GM12878 (cell line): ENCODE data around the gene SCAMP1. TPM values are rescaled to one million over a fixed set of nuclear protein-coding genes. Genes with fewer than 3 reads are reported as not detected.

Source experiments
- ATAC-seq: fragments of 200-7000 bp; cut with Tn5 transposase; 3 replicates; pipeline ENCODE4 v1.9.1; 2020; ENCODE audit warnings: mild to moderate bottlenecking, moderate library complexity
- BruUV-seq: library from RNA; stranded (reverse); fragments of 400-500 nt; replicated peaks from 2 replicates; lab custom pipeline; 2021; lab: Mats Ljungman, UMichigan
- CTCF ChIA-PET: fragments of 300-600 bp; sonication (Branson Sonifier 250); formaldehyde crosslinking; extraction: SDS; loops from one replicate; lab custom pipeline; 2021; ENCODE audit warnings: inconsistent platforms; lab: Yijun Ruan, JAX
- POLR2A ChIA-PET: fragments of 350-600 bp; formaldehyde crosslinking; extraction: SDS; loops from one replicate; lab custom pipeline; 2021; ENCODE audit warnings: inconsistent platforms; lab: Charles Lee
- RAD21 ChIA-PET: fragments of 300-600 bp; sonication (Branson Sonifier 250); formaldehyde crosslinking; loops from one replicate; lab custom pipeline; 2023; ENCODE audit warnings: antibody characterized with exemption; ENCODE audit not compliant: unreplicated experiment; lab: Charles Lee
- SMC1A ChIA-PET: fragments of 300-600 bp; sonication (Branson Sonifier 250); formaldehyde crosslinking; loops from one replicate; lab custom pipeline; 2023; ENCODE audit not compliant: unreplicated experiment, uncharacterized antibody; lab: Charles Lee
- DNase-seq: peaks from one replicate; pipeline ENCODE4 v3.0.0-alpha.2; 2011; ENCODE audit warnings: low read depth, low spot score
- FAIRE-seq: peaks from 3 replicates; lab custom pipeline; 2011; peaks lifted over from hg19 to GRCh38; lab: Jason Lieb, UNC
- H2AFZ ChIP-seq: 2 replicates; pipeline ENCODE4 v1.6.0; 2011; ENCODE audit warnings: low read depth, low read length, control low read depth; ENCODE audit not compliant: control insufficient read depth
- H3K27ac ChIP-seq: 2 replicates; pipeline ENCODE4 v1.5.1; 2011; ENCODE audit warnings: control low read depth; ENCODE audit not compliant: control insufficient read depth, insufficient read depth
- H3K27me3 ChIP-seq, 2 experiments: replicated peaks in 1 of 2; 2 replicates each; pipeline versions ENCODE4 v1.6.0 to v1.6.1; 2011; ENCODE audit warnings: low read length in 1 of 2; ENCODE audit not compliant: control insufficient read depth in 2 of 2, insufficient read depth in 2 of 2
- H3K36me3 ChIP-seq, 2 experiments: 2 replicates each; pipeline ENCODE4 v1.5.1; 2011; ENCODE audit warnings: low read length in 1 of 2; ENCODE audit not compliant: control insufficient read depth in 2 of 2, insufficient read depth in 2 of 2
- H3K4me1 ChIP-seq: 2 replicates; pipeline ENCODE4 v1.6.1; 2011; ENCODE audit warnings: mild to moderate bottlenecking, low read length, moderate library complexity, mixed read lengths; ENCODE audit not compliant: control insufficient read depth, insufficient read depth
- H3K4me2 ChIP-seq: 2 replicates; pipeline ENCODE4 v1.6.0; 2011; ENCODE audit warnings: control low read depth; ENCODE audit not compliant: control insufficient read depth, insufficient read depth
- H3K4me3 ChIP-seq: fragments of 200-600 bp; sonication (generic); 2 replicates; pipeline ENCODE4 v1.5.1; 2016
- H3K79me2 ChIP-seq: 2 replicates; pipeline ENCODE4 v1.6.0; 2011; ENCODE audit warnings: low read length; ENCODE audit not compliant: control insufficient read depth, insufficient read depth
- H3K9ac ChIP-seq: 2 replicates; pipeline ENCODE4 v1.8.0; 2011; ENCODE audit warnings: low read length, control low read depth, mixed read lengths; ENCODE audit not compliant: control insufficient read depth, insufficient read depth
- H3K9me3 ChIP-seq: replicated peaks from 3 replicates; pipeline ENCODE4 v1.5.1; 2011; ENCODE audit warnings: mild to moderate bottlenecking, low read length; ENCODE audit not compliant: control insufficient read depth, insufficient read depth
- H4K20me1 ChIP-seq: 2 replicates; pipeline ENCODE4 v1.6.0; 2011; ENCODE audit not compliant: control insufficient read depth, insufficient read depth
- KLF5 ChIP-seq: fragments of 450-650 bp; IDR thresholded peaks from 2 replicates; pipeline ENCODE4 v1.6.1; 2014; ENCODE audit warnings: mild to moderate bottlenecking; ENCODE audit not compliant: partially characterized antibody
- MYC ChIP-seq: IDR thresholded peaks from 2 replicates; pipeline ENCODE4 v1.6.1; 2011; ENCODE audit warnings: mild to moderate bottlenecking, low read length, moderate library complexity, inconsistent platforms; ENCODE audit not compliant: insufficient read depth, insufficient replicate concordance, insufficient read length, severe bottlenecking
- PAX8 ChIP-seq: fragments of 450-650 bp; IDR thresholded peaks from 2 replicates; pipeline ENCODE4 v1.6.1; 2017; ENCODE audit warnings: mild to moderate bottlenecking, moderate library complexity
- WRNIP1 ChIP-seq: IDR thresholded peaks from 2 replicates; pipeline ENCODE4 v1.6.1; 2011; ENCODE audit warnings: low read depth, low read length, improper control_type of control experiment, borderline replicate concordance
- ZNF217 ChIP-seq: fragments of 450-650 bp; IDR thresholded peaks from 2 replicates; pipeline ENCODE4 v1.6.1; 2017; ENCODE audit warnings: antibody characterized with exemption, mild to moderate bottlenecking
- WGBS: methylation state at CpG from one replicate; pipeline ENCODE4 v1.1.6; 2016; ENCODE audit warnings: low lambda C conversion rate; ENCODE audit not compliant: insufficient replicate concordance, insufficient coverage; ENCODE audit errors: missing lambda C conversion rate; 5-methylcytosine and 5-hydroxymethylcytosine counted together
- in situ Hi-C: fragments of 300-500 bp; cut with MboI; formaldehyde crosslinking; loops from 9 replicates; pipeline ENCODE4 v1.14.3; 2018; ENCODE audit warnings: mixed read lengths
- intact Hi-C: fragments of 100-400 bp; cut with micrococcal nuclease; formaldehyde crosslinking; loops from one replicate; pipeline ENCODE4 v1.14.2; 2022; ENCODE audit not compliant: unreplicated experiment
- polyA plus RNA-seq, 11 experiments: library from polyadenylated mRNA; depleted of rRNA in 4 of 11; unstranded in 6 of 11; stranded (reverse) in 5 of 11; fragments of >200 nt; fragmentation: Nextera tagmentation in 4 of 11; fragmentation: Illumina TruSeq in 1 of 11; extraction: Ambion mirVana in 4 of 11; extraction: Trizol in 1 of 11; gene quantifications; 1 replicate in 1 of 11; 2 replicates in 10 of 11; pipeline versions ENCODE4 v1.2.1 to v1.2.3, GENCODE V29; 2011 to 2016; ENCODE audit warnings: inconsistent platforms in 2 of 11, missing spikeins in 2 of 11, low read depth in 1 of 11
- total RNA-seq, 4 experiments: library from RNA; depleted of rRNA in 3 of 4; stranded (reverse); fragments of >200 nt in 3 of 4; fragmentation: Illumina TruSeq in 1 of 4; extraction: Trizol in 1 of 4; gene quantifications; 2 replicates each; pipeline versions ENCODE4 v1.2.1 to v1.2.3, GENCODE V29; 2013 to 2021
- TF ChIP-seq, protein P1 (sequence below): fragments of 450-650 bp; IDR thresholded peaks from 2 replicates; pipeline ENCODE4 v1.6.1; 2017; ENCODE audit warnings: mild to moderate bottlenecking, moderate library complexity
- TF ChIP-seq, protein P2 (sequence below): IDR thresholded peaks from 2 replicates; pipeline ENCODE4 v1.6.1; 2012; ENCODE audit warnings: mild to moderate bottlenecking, low read depth, low read length

The SCAMP1 gene
- total and polyA plus RNA-seq, 10 of the 15 experiments (the other 5 are each of a cell fraction or from before 2014, with no cell fraction given), result 6.4 to 27.9 (median 20.0) TPM

DNA sequence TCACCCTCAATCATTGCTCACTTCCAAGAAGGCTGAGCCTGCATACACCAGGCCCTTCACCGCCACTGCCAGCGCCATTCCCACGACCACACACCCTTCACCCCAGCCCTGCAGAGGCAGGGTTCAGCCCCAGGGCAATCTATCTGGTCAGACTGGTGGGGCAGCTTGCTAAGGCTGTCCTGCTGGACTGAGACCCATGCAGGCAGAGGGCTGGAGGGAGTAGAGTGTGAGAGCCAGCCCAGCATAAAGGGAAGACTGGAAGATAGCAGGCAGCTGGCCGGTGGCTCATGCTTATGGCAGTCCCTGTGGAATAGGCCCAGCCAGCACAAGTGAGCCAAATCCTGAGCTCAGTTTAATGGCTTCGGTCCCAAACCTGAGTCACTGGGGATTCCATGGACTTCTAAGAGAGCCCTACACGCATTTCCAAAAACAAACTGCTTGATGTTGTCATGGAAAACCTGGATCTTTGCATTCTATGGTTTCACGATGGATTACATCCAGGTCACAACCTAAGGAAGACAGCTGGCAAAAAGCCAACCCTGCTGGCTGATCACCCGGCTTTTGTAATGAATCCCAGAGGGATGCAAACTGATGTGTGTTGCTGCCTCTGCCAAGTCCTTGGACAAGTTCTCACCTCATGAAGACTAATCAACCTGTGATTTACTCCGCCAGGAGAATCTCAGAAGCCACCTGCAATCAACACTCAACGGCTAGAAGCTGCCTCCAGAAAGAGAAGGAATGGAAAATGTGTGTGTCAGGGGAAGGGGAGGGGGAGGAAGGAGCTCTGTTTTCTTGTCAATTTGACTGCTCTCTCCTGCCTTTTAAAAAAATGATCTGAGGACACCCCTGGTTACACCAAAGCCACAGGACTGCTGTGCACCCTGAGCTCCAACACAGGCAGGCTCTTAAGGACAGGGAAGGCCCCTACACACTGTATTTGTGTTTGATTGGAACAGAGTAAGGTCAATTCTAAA, 144.6 kb downstream of the SCAMP1 start:
- ChIA-PET POLR2A (no interaction called here), RAD21 (no interaction called here), CTCF (interaction anchor here (0.8 to 1.4 kb wide), 3 partner anchors 88 to 628 kb away, joined by 3 to 6 read pairs (median 3); no protein-coding TSS in a partner anchor), SMC1A (interaction anchor here (1.0 to 1.4 kb wide), 3 partner anchors 9 to 400 kb away, joined by 3 to 5 read pairs (median 4); no protein-coding TSS in a partner anchor)
- Histone ChIP-seq H3K4me3 (no peak overlapping the region), H4K20me1 (0 out of 2 replicates have a peak, but pooled peaks cover 3% of the 10 kb centered on the region), H3K4me2 (no peak overlapping the region), H3K79me2 (no peaks in the 10 kb centered on the region; the same call in 1 of the 2 replicates), H3K36me3 (peaks cover 0 to 9% of the 10 kb centered on the region in 2 experiments; a peak in 2 of 4 replicates), H3K27ac (no peak overlapping the region), H3K9ac (no peak overlapping the region), H2AFZ (no peak overlapping the region), H3K4me1 (peaks cover 5% of the 10 kb centered on the region), H3K27me3 (no peaks in the 10 kb centered on the region), H3K9me3 (no peaks in the 10 kb centered on the region)
- TF ChIP-seq WRNIP1, result no peak
- TF ChIP-seq, protein P1, sequence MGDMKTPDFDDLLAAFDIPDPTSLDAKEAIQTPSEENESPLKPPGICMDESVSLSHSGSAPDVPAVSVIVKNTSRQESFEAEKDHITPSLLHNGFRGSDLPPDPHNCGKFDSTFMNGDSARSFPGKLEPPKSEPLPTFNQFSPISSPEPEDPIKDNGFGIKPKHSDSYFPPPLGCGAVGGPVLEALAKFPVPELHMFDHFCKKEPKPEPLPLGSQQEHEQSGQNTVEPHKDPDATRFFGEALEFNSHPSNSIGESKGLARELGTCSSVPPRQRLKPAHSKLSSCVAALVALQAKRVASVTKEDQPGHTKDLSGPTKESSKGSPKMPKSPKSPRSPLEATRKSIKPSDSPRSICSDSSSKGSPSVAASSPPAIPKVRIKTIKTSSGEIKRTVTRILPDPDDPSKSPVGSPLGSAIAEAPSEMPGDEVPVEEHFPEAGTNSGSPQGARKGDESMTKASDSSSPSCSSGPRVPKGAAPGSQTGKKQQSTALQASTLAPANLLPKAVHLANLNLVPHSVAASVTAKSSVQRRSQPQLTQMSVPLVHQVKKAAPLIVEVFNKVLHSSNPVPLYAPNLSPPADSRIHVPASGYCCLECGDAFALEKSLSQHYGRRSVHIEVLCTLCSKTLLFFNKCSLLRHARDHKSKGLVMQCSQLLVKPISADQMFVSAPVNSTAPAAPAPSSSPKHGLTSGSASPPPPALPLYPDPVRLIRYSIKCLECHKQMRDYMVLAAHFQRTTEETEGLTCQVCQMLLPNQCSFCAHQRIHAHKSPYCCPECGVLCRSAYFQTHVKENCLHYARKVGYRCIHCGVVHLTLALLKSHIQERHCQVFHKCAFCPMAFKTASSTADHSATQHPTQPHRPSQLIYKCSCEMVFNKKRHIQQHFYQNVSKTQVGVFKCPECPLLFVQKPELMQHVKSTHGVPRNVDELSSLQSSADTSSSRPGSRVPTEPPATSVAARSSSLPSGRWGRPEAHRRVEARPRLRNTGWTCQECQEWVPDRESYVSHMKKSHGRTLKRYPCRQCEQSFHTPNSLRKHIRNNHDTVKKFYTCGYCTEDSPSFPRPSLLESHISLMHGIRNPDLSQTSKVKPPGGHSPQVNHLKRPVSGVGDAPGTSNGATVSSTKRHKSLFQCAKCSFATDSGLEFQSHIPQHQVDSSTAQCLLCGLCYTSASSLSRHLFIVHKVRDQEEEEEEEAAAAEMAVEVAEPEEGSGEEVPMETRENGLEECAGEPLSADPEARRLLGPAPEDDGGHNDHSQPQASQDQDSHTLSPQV, result no peak
- TF ChIP-seq, protein P2, sequence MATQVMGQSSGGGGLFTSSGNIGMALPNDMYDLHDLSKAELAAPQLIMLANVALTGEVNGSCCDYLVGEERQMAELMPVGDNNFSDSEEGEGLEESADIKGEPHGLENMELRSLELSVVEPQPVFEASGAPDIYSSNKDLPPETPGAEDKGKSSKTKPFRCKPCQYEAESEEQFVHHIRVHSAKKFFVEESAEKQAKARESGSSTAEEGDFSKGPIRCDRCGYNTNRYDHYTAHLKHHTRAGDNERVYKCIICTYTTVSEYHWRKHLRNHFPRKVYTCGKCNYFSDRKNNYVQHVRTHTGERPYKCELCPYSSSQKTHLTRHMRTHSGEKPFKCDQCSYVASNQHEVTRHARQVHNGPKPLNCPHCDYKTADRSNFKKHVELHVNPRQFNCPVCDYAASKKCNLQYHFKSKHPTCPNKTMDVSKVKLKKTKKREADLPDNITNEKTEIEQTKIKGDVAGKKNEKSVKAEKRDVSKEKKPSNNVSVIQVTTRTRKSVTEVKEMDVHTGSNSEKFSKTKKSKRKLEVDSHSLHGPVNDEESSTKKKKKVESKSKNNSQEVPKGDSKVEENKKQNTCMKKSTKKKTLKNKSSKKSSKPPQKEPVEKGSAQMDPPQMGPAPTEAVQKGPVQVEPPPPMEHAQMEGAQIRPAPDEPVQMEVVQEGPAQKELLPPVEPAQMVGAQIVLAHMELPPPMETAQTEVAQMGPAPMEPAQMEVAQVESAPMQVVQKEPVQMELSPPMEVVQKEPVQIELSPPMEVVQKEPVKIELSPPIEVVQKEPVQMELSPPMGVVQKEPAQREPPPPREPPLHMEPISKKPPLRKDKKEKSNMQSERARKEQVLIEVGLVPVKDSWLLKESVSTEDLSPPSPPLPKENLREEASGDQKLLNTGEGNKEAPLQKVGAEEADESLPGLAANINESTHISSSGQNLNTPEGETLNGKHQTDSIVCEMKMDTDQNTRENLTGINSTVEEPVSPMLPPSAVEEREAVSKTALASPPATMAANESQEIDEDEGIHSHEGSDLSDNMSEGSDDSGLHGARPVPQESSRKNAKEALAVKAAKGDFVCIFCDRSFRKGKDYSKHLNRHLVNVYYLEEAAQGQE, result no peak
- TF ChIP-seq KLF5, result no peak
- no peak for TF ChIP-seq ZNF217
- no peak for TF ChIP-seq MYC
- no peak for TF ChIP-seq PAX8
- ATAC-seq, result no peak
- no peak for FAIRE-seq
- DNase-seq, result no peak
- intact Hi-C loops (no loop called here), in situ Hi-C loops (no loop called here)
- 94% methylated on average over 10 of the region's 10 CpGs for WGBS
- BruUV-seq, result no TSS peak
